DOHH2 (cell line): ENCODE results near the gene ZNF219.

ENCODE experiments used
- H3F3A ChIP-seq: fragments of 200-600 bp; sonication (generic), shearing (Covaris generic); 2 replicates; pipeline ENCODE4 v1.6.0; 2016; ENCODE audit warnings: antibody characterized with exemption, mild to moderate bottlenecking; ENCODE audit not compliant: control insufficient read depth, insufficient read depth
- H3K27ac ChIP-seq: fragments of 200-600 bp; sonication (generic); 2 replicates; pipeline ENCODE4 v1.5.1; 2014; ENCODE audit warnings: low read depth, mild to moderate bottlenecking, low read length, moderate library complexity
- H3K27me3 ChIP-seq: fragments of 200-600 bp; sonication (generic); 2 replicates; pipeline ENCODE4 v1.6.1; 2014; ENCODE audit warnings: mild to moderate bottlenecking, low read length, mixed read lengths; ENCODE audit not compliant: control insufficient read depth
- H3K36me3 ChIP-seq: fragments of 200-600 bp; sonication (generic); 2 replicates; pipeline ENCODE4 v1.6.1; 2014; ENCODE audit warnings: mild to moderate bottlenecking, low read length, moderate library complexity, mixed read lengths; ENCODE audit not compliant: control insufficient read depth
- H3K4me1 ChIP-seq: fragments of 200-600 bp; sonication (generic); 2 replicates; pipeline ENCODE4 v1.6.1; 2014; ENCODE audit warnings: mild to moderate bottlenecking, low read length, mixed read lengths; ENCODE audit not compliant: control insufficient read depth
- H3K4me2 ChIP-seq: fragments of 200-600 bp; sonication (generic); 2 replicates; pipeline ENCODE4 v1.6.0; 2014; ENCODE audit warnings: mild to moderate bottlenecking, low read length, moderate library complexity
- H3K4me3 ChIP-seq: fragments of 200-600 bp; sonication (generic); 2 replicates; pipeline ENCODE4 v1.5.1; 2014; ENCODE audit warnings: mild to moderate bottlenecking, low read length, mixed read lengths
- H3K79me2 ChIP-seq: fragments of 200-600 bp; sonication (generic); 2 replicates; pipeline ENCODE4 v1.6.1; 2014; ENCODE audit warnings: mild to moderate bottlenecking, low read length, mixed read lengths; ENCODE audit not compliant: control insufficient read depth
- H3K9me2 ChIP-seq: fragments of 200-600 bp; sonication (generic); replicated peaks from 2 replicates; pipeline ENCODE4 v1.6.1; 2014; ENCODE audit warnings: mild to moderate bottlenecking, low read length, mixed read lengths; ENCODE audit not compliant: control insufficient read depth
- H3K9me3 ChIP-seq: fragments of 200-600 bp; sonication (generic); 2 replicates; pipeline ENCODE4 v1.6.1; 2014; ENCODE audit warnings: antibody characterized with exemption, low read length, mixed read lengths; ENCODE audit not compliant: control insufficient read depth, insufficient read depth
- H4K20me1 ChIP-seq: fragments of 200-600 bp; sonication (generic); 2 replicates; pipeline ENCODE4 v1.6.0; 2014; ENCODE audit warnings: low read depth, mild to moderate bottlenecking, antibody characterized with exemption, low read length, moderate library complexity; ENCODE audit not compliant: control insufficient read depth, insufficient read depth
- EZH2phosphoT487 ChIP-seq: fragments of 200-600 bp; sonication (generic); IDR thresholded peaks from 2 replicates; pipeline ENCODE4 v1.6.1; 2017; ENCODE audit warnings: borderline replicate concordance, mild to moderate bottlenecking, antibody characterized with exemption, low read length, moderate library complexity, mixed read lengths
- TF ChIP-seq, protein P1 (sequence below): fragments of 200-600 bp; sonication (generic); IDR thresholded peaks from one replicate; pipeline ENCODE4 v1.5.1; 2014; ENCODE audit warnings: antibody characterized with exemption, mild to moderate bottlenecking, low read depth, low read length; ENCODE audit not compliant: poor library complexity, severe bottlenecking

ZNF219 gene

GRCh38 chr14:21096978-21097635 lies 1.3 kb downstream of the ZNF219 start:
- Histone ChIP-seq H3K4me2 (peak overlapping the region; percentile 37; the same call in 1 of the 2 replicates), H3K4me1 (peaks cover 40% of the 10 kb centered on the region), H3K9me2 (no peaks in the 10 kb centered on the region), H3K79me2 (no peaks in the 10 kb centered on the region), H3K27me3 (peaks cover 4% of the 10 kb centered on the region; the same call in 1 of the 2 replicates), H4K20me1 (peaks cover 7% of the 10 kb centered on the region; the same call in 1 of the 2 replicates), H3K4me3 (peak overlapping the region; percentile 40), H3K9me3 (no peaks in the 10 kb centered on the region), H3K27ac (no peak overlapping the region), H3K36me3 (peaks cover 2% of the 10 kb centered on the region; the same call in 1 of the 2 replicates), H3F3A (peaks cover 13% of the 10 kb centered on the region)
- TF ChIP-seq EZH2phosphoT487, result no peak
- TF ChIP-seq, protein P1, sequence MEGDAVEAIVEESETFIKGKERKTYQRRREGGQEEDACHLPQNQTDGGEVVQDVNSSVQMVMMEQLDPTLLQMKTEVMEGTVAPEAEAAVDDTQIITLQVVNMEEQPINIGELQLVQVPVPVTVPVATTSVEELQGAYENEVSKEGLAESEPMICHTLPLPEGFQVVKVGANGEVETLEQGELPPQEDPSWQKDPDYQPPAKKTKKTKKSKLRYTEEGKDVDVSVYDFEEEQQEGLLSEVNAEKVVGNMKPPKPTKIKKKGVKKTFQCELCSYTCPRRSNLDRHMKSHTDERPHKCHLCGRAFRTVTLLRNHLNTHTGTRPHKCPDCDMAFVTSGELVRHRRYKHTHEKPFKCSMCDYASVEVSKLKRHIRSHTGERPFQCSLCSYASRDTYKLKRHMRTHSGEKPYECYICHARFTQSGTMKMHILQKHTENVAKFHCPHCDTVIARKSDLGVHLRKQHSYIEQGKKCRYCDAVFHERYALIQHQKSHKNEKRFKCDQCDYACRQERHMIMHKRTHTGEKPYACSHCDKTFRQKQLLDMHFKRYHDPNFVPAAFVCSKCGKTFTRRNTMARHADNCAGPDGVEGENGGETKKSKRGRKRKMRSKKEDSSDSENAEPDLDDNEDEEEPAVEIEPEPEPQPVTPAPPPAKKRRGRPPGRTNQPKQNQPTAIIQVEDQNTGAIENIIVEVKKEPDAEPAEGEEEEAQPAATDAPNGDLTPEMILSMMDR, result no peak

DNA sequence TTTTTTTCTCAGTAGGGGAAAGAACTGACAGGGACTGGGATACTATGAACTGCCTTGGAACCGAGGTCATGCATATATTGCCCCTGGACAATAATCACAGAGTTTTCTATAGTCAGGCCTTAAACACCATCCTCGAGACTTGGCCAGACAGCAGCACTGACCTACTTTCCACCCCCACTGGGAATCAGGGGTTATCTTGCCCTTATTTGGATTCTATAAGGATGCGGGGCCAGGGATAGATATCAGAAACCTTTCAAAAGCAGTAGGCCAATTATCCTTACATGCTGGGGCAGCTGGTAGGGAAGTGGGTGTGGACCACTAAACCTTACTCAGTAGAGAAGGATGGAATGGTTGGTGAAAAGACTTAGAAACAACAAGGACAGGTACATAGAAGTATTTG lies 2.0 kb downstream of the ZNF219 start:
- no peak for TF ChIP-seq EZH2phosphoT487
- TF ChIP-seq, protein P1, result no peak
- Histone ChIP-seq H3K9me3 (no peaks in the 10 kb centered on the region), H3K79me2 (no peaks in the 10 kb centered on the region), H3K4me2 (no peak overlapping the region), H3K4me1 (peaks cover 37% of the 10 kb centered on the region), H3K27ac (no peak overlapping the region), H4K20me1 (peaks cover 7% of the 10 kb centered on the region; the same call in 1 of the 2 replicates), H3K36me3 (peaks cover 3% of the 10 kb centered on the region; the same call in 1 of the 2 replicates), H3F3A (peaks cover 13% of the 10 kb centered on the region), H3K4me3 (no peak overlapping the region), H3K27me3 (peaks cover 4% of the 10 kb centered on the region; the same call in 1 of the 2 replicates), H3K9me2 (no peaks in the 10 kb centered on the region)

GRCh38 chr14:21095430-21096205 lies 2.8 kb downstream of the ZNF219 start:
- peaks cover 4% of the 10 kb centered on the region; the same call in 1 of the 2 replicates for H3K27me3 ChIP-seq
- H3K79me2 ChIP-seq, result no peaks in the 10 kb centered on the region
- H4K20me1 ChIP-seq, result peaks cover 7% of the 10 kb centered on the region; the same call in 1 of the 2 replicates
- TF ChIP-seq EZH2phosphoT487, result no peak
- TF ChIP-seq, protein P1, result no peak
- H3K9me3 ChIP-seq, result no peaks in the 10 kb centered on the region
- H3K4me1 ChIP-seq, result peaks cover 37% of the 10 kb centered on the region
- no peak overlapping the region for H3K4me3 ChIP-seq
- H3K27ac ChIP-seq, result no peak overlapping the region
- no peaks in the 10 kb centered on the region for H3K9me2 ChIP-seq
- peaks cover 13% of the 10 kb centered on the region for H3F3A ChIP-seq
- peaks cover 3% of the 10 kb centered on the region; the same call in 1 of the 2 replicates for H3K36me3 ChIP-seq
- H3K4me2 ChIP-seq, result no peak overlapping the region
